Activated CD4-positive, alpha-beta T cell treated with anti-CD3 and anti-CD28 coated beads for 36 hours (primary cell): ENCODE data around the gene HEPHL1. TPM values are rescaled to one million over a fixed set of nuclear protein-coding genes. Genes with fewer than 3 reads are reported as not detected.
"Not testable (repeated sequence)": the region's sequence is repeated elsewhere in the genome, so short reads cannot be mapped to it uniquely, and the experiment has no call there.

ENCODE experiments used
- ATAC-seq: fragments of 200-7000 bp; cut with Tn5 transposase; one replicate; pipeline ENCODE4 v1.10.0; 2021; ENCODE audit warnings: mild to moderate bottlenecking, moderate library complexity
- CTCF ChIA-PET: fragments of 350-600 bp; sonication (Branson Sonifier 250); formaldehyde crosslinking; loops from one replicate; lab custom pipeline; 2021; ENCODE audit warnings: antibody characterized with exemption; lab: Charles Lee
- POLR2A ChIA-PET: fragments of 350-600 bp; sonication (Branson Sonifier 250); formaldehyde crosslinking; loops from one replicate; lab custom pipeline; 2021; ENCODE audit warnings: antibody characterized with exemption, inconsistent platforms; lab: Charles Lee
- DNase-seq: peaks from one replicate; pipeline ENCODE4 v3.0.0-alpha.2; 2020
- H3K27ac Mint-ChIP-seq: one replicate; pipeline ENCODE4 v1.8.0; 2021; ENCODE audit warnings: mixed read lengths
- H3K27me3 Mint-ChIP-seq: one replicate; pipeline ENCODE4 v1.8.0; 2021; ENCODE audit warnings: mixed read lengths
- H3K36me3 Mint-ChIP-seq: one replicate; pipeline ENCODE4 v1.8.0; 2021; ENCODE audit warnings: low read depth, mixed read lengths
- H3K4me1 Mint-ChIP-seq: one replicate; pipeline ENCODE4 v1.8.0; 2021; ENCODE audit warnings: mixed read lengths
- H3K4me3 Mint-ChIP-seq: one replicate; pipeline ENCODE4 v1.8.0; 2021; ENCODE audit warnings: mild to moderate bottlenecking, moderate library complexity, mixed read lengths
- H3K9me3 Mint-ChIP-seq: one replicate; pipeline ENCODE4 v1.8.0; 2021; ENCODE audit warnings: low read depth, mixed read lengths
- intact Hi-C, 2 experiments: fragments of 100-400 bp; cut with DNase I in 1 of 2; cut with micrococcal nuclease in 1 of 2; formaldehyde crosslinking; loops; one replicate each; pipeline versions ENCODE4 v1.14.2 to v1.15.1; 2022 to 2024; cut with DNase I, micrococcal nuclease
- total RNA-seq, 2 experiments: library from RNA; stranded (reverse); gene quantifications; one replicate each; pipeline ENCODE4 v1.2.3, GENCODE V29; 2021

The HEPHL1 gene
- total RNA-seq, 2 experiments from 2014 or later: not detected

- H3K9me3 Mint-ChIP-seq: no peaks in the 10 kb centered on the region
- CTCF ChIA-PET: no interaction called here
- peaks cover 2% of the 10 kb centered on the region for H3K27me3 Mint-ChIP-seq
- no peaks in the 10 kb centered on the region for H3K4me1 Mint-ChIP-seq
- intact Hi-C loops: no loop called here
- ATAC-seq: no peak
- no peak overlapping the region for H3K4me3 Mint-ChIP-seq
- no peaks in the 10 kb centered on the region for H3K36me3 Mint-ChIP-seq
- POLR2A ChIA-PET: no interaction called here
- DNase-seq: no peak
- H3K27ac Mint-ChIP-seq: no peak overlapping the region
Measured at GRCh38 chr11:94091091-94091490, 69.9 kb downstream of the HEPHL1 start.

- peaks cover 14% of the 10 kb centered on the region for H3K27me3 Mint-ChIP-seq
- ATAC-seq: no peak
- no peak overlapping the region for H3K4me3 Mint-ChIP-seq
- peaks cover 3% of the 10 kb centered on the region for H3K9me3 Mint-ChIP-seq
- H3K4me1 Mint-ChIP-seq: no peaks in the 10 kb centered on the region
- no peaks in the 10 kb centered on the region for H3K36me3 Mint-ChIP-seq
- DNase-seq: no peak
- intact Hi-C loops: no loop called here
- ChIA-PET POLR2A (no interaction called here), CTCF (no interaction called here)
- no peak overlapping the region for H3K27ac Mint-ChIP-seq
Measured at GRCh38 chr11:94100253-94100652, 79.1 kb downstream of the HEPHL1 start.

GRCh38 chr11:94103471-94103870 is 82.3 kb downstream of the HEPHL1 start:
- Mint-ChIP-seq H3K27ac (no peak overlapping the region), H3K4me1 (no peaks in the 10 kb centered on the region), H3K27me3 (peaks cover 11% of the 10 kb centered on the region), H3K9me3 (peaks cover 2% of the 10 kb centered on the region), H3K36me3 (no peaks in the 10 kb centered on the region), H3K4me3 (no peak overlapping the region)
- ATAC-seq (no peak), DNase-seq (no peak)
- ChIA-PET POLR2A (no interaction called here), CTCF (no interaction called here)
- intact Hi-C loops: no loop called here

- ATAC-seq (no peak), DNase-seq (no peak)
- no peak overlapping the region for H3K4me3 Mint-ChIP-seq
- H3K27me3 Mint-ChIP-seq: peaks cover 11% of the 10 kb centered on the region
- intact Hi-C loops: no loop called here
- H3K36me3 Mint-ChIP-seq: no peaks in the 10 kb centered on the region
- no peaks in the 10 kb centered on the region for H3K4me1 Mint-ChIP-seq
- H3K9me3 Mint-ChIP-seq: no peaks in the 10 kb centered on the region
- H3K27ac Mint-ChIP-seq: no peak overlapping the region
- CTCF ChIA-PET: no interaction called here
- POLR2A ChIA-PET: no interaction called here
Measured at GRCh38 chr11:94104734-94105133, 83.6 kb downstream of the HEPHL1 start.

- peaks cover 17% of the 10 kb centered on the region for H3K27me3 Mint-ChIP-seq
- no peaks in the 10 kb centered on the region for H3K4me1 Mint-ChIP-seq
- intact Hi-C loops: no loop called here
- ATAC-seq (no peak), DNase-seq (no peak)
- H3K9me3 Mint-ChIP-seq: no peaks in the 10 kb centered on the region
- CTCF ChIA-PET: no interaction called here
- H3K36me3 Mint-ChIP-seq: no peaks in the 10 kb centered on the region
- no peak overlapping the region for H3K27ac Mint-ChIP-seq
- POLR2A ChIA-PET: interaction anchor here (0.6 kb wide), 1 partner anchor 29 kb away, joined by 3 read pairs; no protein-coding TSS in a partner anchor
- H3K4me3 Mint-ChIP-seq: no peak overlapping the region
Measured at GRCh38 chr11:94106716-94107115, 85.6 kb downstream of the HEPHL1 start.

- Mint-ChIP-seq H3K27ac (no peak overlapping the region), H3K4me1 (no peaks in the 10 kb centered on the region), H3K36me3 (no peaks in the 10 kb centered on the region), H3K9me3 (no peaks in the 10 kb centered on the region), H3K4me3 (no peak overlapping the region), H3K27me3 (peaks cover 17% of the 10 kb centered on the region)
- CTCF ChIA-PET: no interaction called here
- DNase-seq: no peak
- intact Hi-C loops: no loop called here
- POLR2A ChIA-PET: no interaction called here
- no peak for ATAC-seq
Measured at GRCh38 chr11:94107363-94107762, 86.2 kb downstream of the HEPHL1 start.

GRCh38 chr11:94111241-94111640 is 90.1 kb downstream of the HEPHL1 start:
- Mint-ChIP-seq H3K4me3 (no peak overlapping the region), H3K27me3 (peaks cover 21% of the 10 kb centered on the region), H3K27ac (no peak overlapping the region), H3K9me3 (no peaks in the 10 kb centered on the region), H3K36me3 (no peaks in the 10 kb centered on the region), H3K4me1 (no peaks in the 10 kb centered on the region)
- DNase-seq (no peak), ATAC-seq (no peak)
- intact Hi-C loops: no loop called here
- CTCF ChIA-PET: no interaction called here
- POLR2A ChIA-PET: no interaction called here

GRCh38 chr11:94111660-94112059 is 90.5 kb downstream of the HEPHL1 start:
- H3K4me1 Mint-ChIP-seq: no peaks in the 10 kb centered on the region
- DNase-seq (no peak), ATAC-seq (no peak)
- CTCF ChIA-PET: no interaction called here
- intact Hi-C loops: no loop called here
- H3K27ac Mint-ChIP-seq: no peak overlapping the region
- H3K9me3 Mint-ChIP-seq: no peaks in the 10 kb centered on the region
- peaks cover 21% of the 10 kb centered on the region for H3K27me3 Mint-ChIP-seq
- no peak overlapping the region for H3K4me3 Mint-ChIP-seq
- POLR2A ChIA-PET: no interaction called here
- H3K36me3 Mint-ChIP-seq: no peaks in the 10 kb centered on the region

- Mint-ChIP-seq H3K27me3 (peaks cover 21% of the 10 kb centered on the region), H3K4me1 (no peaks in the 10 kb centered on the region), H3K9me3 (no peaks in the 10 kb centered on the region), H3K27ac (no peak overlapping the region), H3K36me3 (no peaks in the 10 kb centered on the region), H3K4me3 (no peak overlapping the region)
- intact Hi-C loops: no loop called here
- DNase-seq (no peak), ATAC-seq (no peak)
- ChIA-PET CTCF (no interaction called here), POLR2A (no interaction called here)
Measured at GRCh38 chr11:94112206-94112953, 91.2 kb downstream of the HEPHL1 start.

GRCh38 chr11:94117197-94117574 is 96.0 kb downstream of the HEPHL1 start:
- no peaks in the 10 kb centered on the region for H3K36me3 Mint-ChIP-seq
- ChIA-PET CTCF (no interaction called here), POLR2A (no interaction called here)
- no peaks in the 10 kb centered on the region for H3K4me1 Mint-ChIP-seq
- no peak for ATAC-seq
- no peak overlapping the region for H3K27ac Mint-ChIP-seq
- H3K4me3 Mint-ChIP-seq: no peak overlapping the region
- intact Hi-C loops: no loop called here
- H3K9me3 Mint-ChIP-seq: no peaks in the 10 kb centered on the region
- peaks cover 13% of the 10 kb centered on the region for H3K27me3 Mint-ChIP-seq
- DNase-seq: no peak

GRCh38 chr11:94117871-94118270 is 96.7 kb downstream of the HEPHL1 start:
- Mint-ChIP-seq H3K27ac (no peak overlapping the region), H3K9me3 (no peaks in the 10 kb centered on the region), H3K4me3 (no peak overlapping the region), H3K27me3 (peaks cover 13% of the 10 kb centered on the region), H3K4me1 (no peaks in the 10 kb centered on the region), H3K36me3 (no peaks in the 10 kb centered on the region)
- DNase-seq: no peak
- CTCF ChIA-PET: no interaction called here
- intact Hi-C loops: no loop called here
- ATAC-seq: no peak
- POLR2A ChIA-PET: no interaction called here

GRCh38 chr11:94119676-94120075 is 98.5 kb downstream of the HEPHL1 start:
- not testable (repeated sequence) for DNase-seq

More at GRCh38 chr11:94119676-94120075, 98.5 kb downstream of the HEPHL1 start:
- H3K4me3 Mint-ChIP-seq, H3K36me3 Mint-ChIP-seq, POLR2A ChIA-PET, H3K9me3 Mint-ChIP-seq, CTCF ChIA-PET, H3K27me3 Mint-ChIP-seq, H3K27ac Mint-ChIP-seq, ATAC-seq, H3K4me1 Mint-ChIP-seq: not testable (repeated sequence)
- intact Hi-C loops: loop anchor here in 1 of 2 experiments (10.0 kb wide), 1 partner anchor 965 kb away; the partner anchor contains the start of gene ENDOD1
